Measurements from ENCODE around the gene CAT. TPM values are rescaled to one million over a fixed set of nuclear protein-coding genes. Genes with fewer than 3 reads are reported as not detected.
A peak's percentile ranks its signal among the peaks of the same experiment; 100 is the strongest.

Gene CAT
- total and polyA plus RNA-seq, 3 donors from 2014 or later, result 30.2 to 38.2 (median 30.3) TPM

- H3K27ac ChIP-seq, result no peak overlapping the region
- peak; percentile 87 for DNase-seq
These were observed 54.2 kb downstream of the CAT start for GRCh38 chr11:34492806-34493414.

GRCh38 chr11:34493468-34493867 lies 54.7 kb downstream of the CAT start:
- intact Hi-C loops (cut with DNase I; ENCODE audit: low total_unique reads), result no loop called here
- H3K9me3 ChIP-seq, result no peaks in the 10 kb centered on the region
- no peak overlapping the region for H3K4me3 ChIP-seq
- no peaks in the 10 kb centered on the region for H3K27me3 ChIP-seq
- DNase-seq, result no peak
- no peak for TF ChIP-seq CTCF (IDR thresholded peaks at IDR 0.05)
- TF ChIP-seq POLR2A (IDR thresholded peaks at IDR 0.05), result no peak
- no peaks in the 10 kb centered on the region for H3K36me3 ChIP-seq (ENCODE audit: low read depth, missing control alignments)
- WGBS, 2 donors, result 58 to 68% methylated on average over 6 to 8 of the region's 8 CpGs
- no peak overlapping the region for H3K27ac ChIP-seq
- H3K4me1 ChIP-seq, result no peaks in the 10 kb centered on the region

More at GRCh38 chr11:34492806-34493414, 54.2 kb downstream of the CAT start:
- Histone ChIP-seq H3K36me3 (ENCODE audit: low read depth, missing control alignments) (no peaks in the 10 kb centered on the region), H3K27me3 (no peaks in the 10 kb centered on the region), H3K4me3 (no peak overlapping the region), H3K4me1 (no peaks in the 10 kb centered on the region), H3K9me3 (no peaks in the 10 kb centered on the region)
- TF ChIP-seq POLR2A (IDR thresholded peaks at IDR 0.05) (no peak), CTCF (IDR thresholded peaks at IDR 0.05) (peak in 2 of 3 experiments; percentile 54 to 73)
- intact Hi-C loops (cut with DNase I; ENCODE audit: low total_unique reads), result no loop called here
- WGBS, 2 donors, result 29 to 41% methylated on average over 8 of the region's 8 CpGs

- no peak for DNase-seq
- no peak for TF ChIP-seq CTCF (IDR thresholded peaks at IDR 0.05)
- no peak for TF ChIP-seq POLR2A (IDR thresholded peaks at IDR 0.05)
- Histone ChIP-seq H3K27ac (no peak overlapping the region), H3K27me3 (no peaks in the 10 kb centered on the region), H3K4me1 (no peaks in the 10 kb centered on the region), H3K9me3 (no peaks in the 10 kb centered on the region), H3K4me3 (no peak overlapping the region), H3K36me3 (ENCODE audit: low read depth, missing control alignments) (no peaks in the 10 kb centered on the region)
- intact Hi-C loops (cut with DNase I; ENCODE audit: low total_unique reads), result no loop called here
- WGBS, 2 donors, result 68 to 82% methylated on average over 4 of the region's 4 CpGs
These were observed 55.3 kb downstream of the CAT start for GRCh38 chr11:34493926-34494595.

GRCh38 chr11:34495239-34495723 lies 56.5 kb downstream of the CAT start:
- Histone ChIP-seq H3K27me3 (no peaks in the 10 kb centered on the region), H3K4me1 (no peaks in the 10 kb centered on the region), H3K36me3 (ENCODE audit: low read depth, missing control alignments) (no peaks in the 10 kb centered on the region), H3K4me3 (peak overlapping the region in 1 of 2 donors; percentile 30), H3K9me3 (no peaks in the 10 kb centered on the region), H3K27ac (no peak overlapping the region)
- no peak for DNase-seq
- TF ChIP-seq POLR2A (IDR thresholded peaks at IDR 0.05) (no peak), CTCF (IDR thresholded peaks at IDR 0.05) (no peak)
- 76% methylated on average over 12 of the region's 12 CpGs for WGBS, 2 donors
- intact Hi-C loops (cut with DNase I; ENCODE audit: low total_unique reads), result no loop called here

Data from testis (tissue), 3 donors.